SK-N-SH (cell line): ENCODE measurements around the gene GTSF1L.

Experiments used
- IRF3 ChIP-seq: fragments of 150-350 bp; IDR thresholded peaks from 2 replicates; pipeline ENCODE4 v1.6.1; 2016; ENCODE audit warnings: mild to moderate bottlenecking, low read depth, low read length
- MAX ChIP-seq: IDR thresholded peaks from 2 replicates; pipeline ENCODE4 v1.4.0; 2012; ENCODE audit warnings: low read depth
- NFIC ChIP-seq: IDR thresholded peaks from 2 replicates; pipeline ENCODE4 v1.4.0; 2012; ENCODE audit warnings: borderline replicate concordance
- REST ChIP-seq: IDR thresholded peaks from 2 replicates; pipeline ENCODE4 v1.6.1; 2012; ENCODE audit warnings: mild to moderate bottlenecking, low read depth, low read length, moderate library complexity
- RFX5 ChIP-seq: IDR thresholded peaks from 2 replicates; pipeline ENCODE4 v1.6.1; 2012; ENCODE audit warnings: mild to moderate bottlenecking, improper control_type of control experiment, low read length
- TCF12 ChIP-seq: IDR thresholded peaks from 2 replicates; pipeline ENCODE4 v1.4.0; 2012
- TF ChIP-seq, protein P1 (sequence below): fragments of 150-350 bp; IDR thresholded peaks from 2 replicates; pipeline ENCODE4 v1.6.1; 2017; ENCODE audit warnings: antibody characterized with exemption, low read length, low read depth, borderline replicate concordance
- TF ChIP-seq, protein P2 (sequence below): fragments of 200-600 bp; sonication (generic); IDR thresholded peaks from 2 replicates; pipeline ENCODE4 v1.6.1; 2017; ENCODE audit warnings: antibody characterized with exemption, mild to moderate bottlenecking, moderate library complexity
- TF ChIP-seq, protein P3 (sequence below): IDR thresholded peaks from 2 replicates; pipeline ENCODE4 v1.4.0; 2012; ENCODE audit warnings: low read depth, borderline replicate concordance

DNA sequence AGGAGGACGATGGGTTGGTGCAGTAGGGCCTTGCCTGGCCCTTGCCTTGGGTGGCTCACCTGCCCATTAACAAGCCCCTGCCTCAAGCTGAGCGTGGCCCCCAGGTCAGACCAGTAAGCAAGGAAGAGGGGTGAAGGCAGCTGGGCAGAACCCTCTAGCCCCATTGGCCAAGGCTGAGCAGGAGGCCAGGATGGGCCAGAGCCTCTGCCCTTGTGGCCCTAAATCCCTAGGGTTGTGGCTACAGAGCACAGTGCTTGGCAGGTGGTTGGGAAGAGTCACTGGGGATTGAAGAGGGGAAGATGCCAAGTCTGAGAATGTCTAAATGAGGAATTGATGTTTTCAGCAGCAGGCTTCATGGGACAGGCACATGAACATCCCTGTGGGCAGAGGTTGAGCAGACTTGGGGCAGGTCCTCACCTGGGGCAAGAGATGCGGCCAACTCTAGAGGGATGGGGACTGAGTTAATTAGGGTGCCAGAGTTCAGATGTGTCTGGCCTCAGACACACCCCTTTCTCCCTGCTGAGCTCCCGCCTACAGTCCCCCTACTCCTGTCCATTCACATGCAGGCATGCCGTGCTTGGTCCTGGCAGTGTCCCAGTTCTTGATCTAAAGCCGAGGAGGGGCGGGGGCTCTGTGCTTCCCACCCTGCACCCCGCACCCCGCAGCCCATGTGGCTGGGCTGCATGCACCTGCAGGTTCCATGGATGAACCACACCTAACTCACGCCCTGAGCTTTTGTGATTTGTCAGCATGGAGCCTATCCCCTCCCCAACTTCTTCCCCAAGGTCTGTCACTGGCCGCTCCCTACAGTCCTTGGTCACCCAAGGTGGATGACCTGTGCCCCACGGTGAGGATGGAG is 9.8 kb downstream of the GTSF1L start:
- no peak for TF ChIP-seq TCF12
- TF ChIP-seq, protein P1, sequence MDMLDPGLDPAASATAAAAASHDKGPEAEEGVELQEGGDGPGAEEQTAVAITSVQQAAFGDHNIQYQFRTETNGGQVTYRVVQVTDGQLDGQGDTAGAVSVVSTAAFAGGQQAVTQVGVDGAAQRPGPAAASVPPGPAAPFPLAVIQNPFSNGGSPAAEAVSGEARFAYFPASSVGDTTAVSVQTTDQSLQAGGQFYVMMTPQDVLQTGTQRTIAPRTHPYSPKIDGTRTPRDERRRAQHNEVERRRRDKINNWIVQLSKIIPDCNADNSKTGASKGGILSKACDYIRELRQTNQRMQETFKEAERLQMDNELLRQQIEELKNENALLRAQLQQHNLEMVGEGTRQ, result no peak
- TF ChIP-seq NFIC, result no peak
- TF ChIP-seq, protein P2, sequence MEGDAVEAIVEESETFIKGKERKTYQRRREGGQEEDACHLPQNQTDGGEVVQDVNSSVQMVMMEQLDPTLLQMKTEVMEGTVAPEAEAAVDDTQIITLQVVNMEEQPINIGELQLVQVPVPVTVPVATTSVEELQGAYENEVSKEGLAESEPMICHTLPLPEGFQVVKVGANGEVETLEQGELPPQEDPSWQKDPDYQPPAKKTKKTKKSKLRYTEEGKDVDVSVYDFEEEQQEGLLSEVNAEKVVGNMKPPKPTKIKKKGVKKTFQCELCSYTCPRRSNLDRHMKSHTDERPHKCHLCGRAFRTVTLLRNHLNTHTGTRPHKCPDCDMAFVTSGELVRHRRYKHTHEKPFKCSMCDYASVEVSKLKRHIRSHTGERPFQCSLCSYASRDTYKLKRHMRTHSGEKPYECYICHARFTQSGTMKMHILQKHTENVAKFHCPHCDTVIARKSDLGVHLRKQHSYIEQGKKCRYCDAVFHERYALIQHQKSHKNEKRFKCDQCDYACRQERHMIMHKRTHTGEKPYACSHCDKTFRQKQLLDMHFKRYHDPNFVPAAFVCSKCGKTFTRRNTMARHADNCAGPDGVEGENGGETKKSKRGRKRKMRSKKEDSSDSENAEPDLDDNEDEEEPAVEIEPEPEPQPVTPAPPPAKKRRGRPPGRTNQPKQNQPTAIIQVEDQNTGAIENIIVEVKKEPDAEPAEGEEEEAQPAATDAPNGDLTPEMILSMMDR, result no peak
- TF ChIP-seq, protein P3, sequence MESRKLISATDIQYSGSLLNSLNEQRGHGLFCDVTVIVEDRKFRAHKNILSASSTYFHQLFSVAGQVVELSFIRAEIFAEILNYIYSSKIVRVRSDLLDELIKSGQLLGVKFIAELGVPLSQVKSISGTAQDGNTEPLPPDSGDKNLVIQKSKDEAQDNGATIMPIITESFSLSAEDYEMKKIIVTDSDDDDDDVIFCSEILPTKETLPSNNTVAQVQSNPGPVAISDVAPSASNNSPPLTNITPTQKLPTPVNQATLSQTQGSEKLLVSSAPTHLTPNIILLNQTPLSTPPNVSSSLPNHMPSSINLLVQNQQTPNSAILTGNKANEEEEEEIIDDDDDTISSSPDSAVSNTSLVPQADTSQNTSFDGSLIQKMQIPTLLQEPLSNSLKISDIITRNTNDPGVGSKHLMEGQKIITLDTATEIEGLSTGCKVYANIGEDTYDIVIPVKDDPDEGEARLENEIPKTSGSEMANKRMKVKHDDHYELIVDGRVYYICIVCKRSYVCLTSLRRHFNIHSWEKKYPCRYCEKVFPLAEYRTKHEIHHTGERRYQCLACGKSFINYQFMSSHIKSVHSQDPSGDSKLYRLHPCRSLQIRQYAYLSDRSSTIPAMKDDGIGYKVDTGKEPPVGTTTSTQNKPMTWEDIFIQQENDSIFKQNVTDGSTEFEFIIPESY, result no peak
- TF ChIP-seq IRF3, result no peak
- no peak for TF ChIP-seq RFX5
- no peak for TF ChIP-seq MAX
- TF ChIP-seq REST, result no peak
